HPDE6-E6E7 (cell line): Measurements from ENCODE around the gene SYTL1.

Source experiments
- DNase-seq: peaks from one replicate; pipeline ENCODE4 v3.0.0; 2011; ENCODE audit warnings: missing footprints; ENCODE audit errors: extremely low spot score

The SYTL1 gene

DNA sequence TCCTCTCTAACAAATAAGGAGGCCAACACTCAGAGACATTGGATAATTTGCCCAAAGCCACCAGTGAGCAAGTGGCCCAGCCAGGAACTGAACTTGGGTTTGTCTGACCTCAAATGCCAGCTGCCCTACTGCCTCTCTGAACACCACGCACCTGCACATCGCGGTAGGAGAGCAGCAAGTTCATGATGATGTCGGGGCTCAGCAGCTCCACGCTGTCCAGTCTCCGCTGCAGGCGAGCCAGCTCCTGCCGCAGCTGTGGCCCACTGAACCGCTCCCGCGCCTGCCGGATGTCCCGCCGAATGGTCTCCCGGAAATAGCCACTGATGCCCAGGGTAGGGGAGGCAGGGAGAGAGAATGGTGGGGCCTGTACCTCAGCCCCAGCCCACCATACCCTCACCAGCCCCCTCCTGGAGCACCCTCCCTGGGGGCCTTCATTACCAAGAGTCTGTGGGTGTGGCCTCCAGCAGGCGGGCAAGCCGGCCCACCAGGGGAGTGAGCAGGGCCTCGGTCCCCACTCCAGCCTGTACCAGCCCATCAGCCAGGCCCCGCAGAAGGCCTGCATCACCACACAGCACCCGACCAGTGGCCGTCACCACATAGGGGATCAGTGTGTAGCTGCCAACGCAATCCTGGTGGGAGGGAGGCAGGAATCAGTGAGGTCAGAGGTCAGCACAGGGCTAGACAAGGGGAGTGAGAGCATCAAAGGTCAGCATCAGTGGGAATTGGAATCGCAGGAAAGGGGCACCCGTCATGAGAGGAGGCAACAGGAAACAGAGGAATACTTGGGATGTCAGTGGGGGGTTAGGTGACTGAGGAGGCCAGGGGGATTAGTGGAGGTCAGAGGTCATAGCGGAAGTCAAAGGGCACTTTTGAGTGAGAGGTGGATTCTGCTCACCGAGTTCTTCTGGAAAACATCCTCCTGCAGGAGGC is 22.2 kb downstream of the SYTL1 start:
- DNase-seq, result no peak

DNA sequence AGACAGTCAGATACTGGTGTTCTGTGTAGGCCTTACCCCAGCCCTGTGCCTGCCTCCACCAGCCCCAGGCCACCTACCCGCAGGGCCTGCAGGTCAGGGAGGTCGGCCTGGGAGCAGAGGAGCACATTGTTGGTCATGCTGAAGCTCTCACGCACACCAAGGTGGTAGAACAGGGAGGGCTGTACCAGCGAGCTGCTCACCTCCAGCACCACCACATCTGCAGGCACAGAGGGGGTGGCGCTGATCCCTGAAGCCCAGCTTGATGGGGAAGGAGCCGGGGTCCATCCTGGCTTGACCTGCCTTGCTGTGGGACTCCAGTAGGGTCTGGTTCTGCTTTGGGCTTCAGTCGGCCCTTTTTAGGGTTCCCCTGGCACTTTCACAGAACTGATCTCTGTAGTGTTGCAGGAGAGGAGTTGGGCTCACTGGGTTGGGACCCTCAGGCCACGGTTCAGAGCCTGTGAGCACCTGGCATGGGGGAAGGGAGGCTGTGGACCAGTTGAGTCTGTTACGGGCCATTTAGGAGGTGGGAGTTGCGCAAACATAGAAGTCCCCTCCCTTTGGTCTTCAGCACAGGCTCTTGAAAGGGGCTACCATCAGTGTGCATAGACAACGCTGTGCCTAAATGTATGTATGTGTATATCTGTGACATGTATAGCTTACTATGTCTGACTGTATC is 23.0 kb downstream of the SYTL1 start:
- DNase-seq, result no peak

DNA sequence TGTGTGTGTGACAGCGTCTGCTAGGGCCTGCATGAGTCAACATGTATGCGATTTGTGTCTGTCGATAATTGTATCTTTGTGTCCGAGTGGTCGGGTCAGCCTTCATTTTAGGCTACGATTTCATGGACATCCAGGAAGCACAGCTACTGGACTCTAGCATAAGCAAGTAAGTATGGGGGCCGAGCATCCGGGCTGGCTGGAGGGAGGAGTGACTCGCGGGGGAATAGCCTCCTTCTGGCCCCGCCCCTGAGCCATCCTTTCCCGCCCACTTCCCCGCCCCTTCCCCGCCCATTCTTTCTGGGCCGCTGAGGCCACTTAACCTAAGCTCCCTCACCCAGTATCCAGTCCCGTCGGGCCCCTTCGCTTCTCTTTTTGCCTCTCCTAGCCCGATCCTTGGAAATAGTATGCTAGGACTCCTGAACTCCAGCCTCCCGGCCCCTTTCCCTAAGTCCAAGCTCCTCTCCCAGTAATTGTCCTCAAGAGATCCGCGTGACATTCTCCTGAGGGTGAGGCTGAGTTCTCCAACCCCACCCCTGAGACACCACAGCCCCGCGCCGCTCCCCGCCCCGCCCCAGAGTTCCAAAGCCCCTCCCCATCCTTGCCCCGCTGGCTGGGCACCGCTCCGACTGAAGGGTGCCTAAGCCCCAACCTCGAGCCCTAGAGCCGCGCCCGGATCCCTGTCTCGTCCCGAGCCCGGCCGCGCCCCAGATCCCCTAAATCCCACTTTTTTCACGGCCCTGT is 23.7 kb downstream of the SYTL1 start:
- DNase-seq, result peak; percentile 86

DNA sequence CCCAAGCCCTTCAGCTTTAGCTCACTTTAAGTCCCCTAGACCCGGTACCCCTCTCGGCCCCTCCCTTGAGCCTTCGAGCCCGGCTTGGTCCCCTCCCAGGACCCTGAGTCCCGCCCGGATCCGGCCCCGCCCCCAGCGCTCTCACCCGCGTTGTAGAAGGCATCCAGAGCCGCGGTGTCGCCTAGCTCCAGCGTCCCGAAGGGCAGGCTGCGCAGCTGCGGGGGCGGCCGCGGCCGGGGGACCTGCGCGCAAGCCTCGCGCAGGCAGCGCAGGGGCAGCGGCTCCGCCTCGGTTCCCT is 24.2 kb downstream of the SYTL1 start:
- no peak for DNase-seq

DNA sequence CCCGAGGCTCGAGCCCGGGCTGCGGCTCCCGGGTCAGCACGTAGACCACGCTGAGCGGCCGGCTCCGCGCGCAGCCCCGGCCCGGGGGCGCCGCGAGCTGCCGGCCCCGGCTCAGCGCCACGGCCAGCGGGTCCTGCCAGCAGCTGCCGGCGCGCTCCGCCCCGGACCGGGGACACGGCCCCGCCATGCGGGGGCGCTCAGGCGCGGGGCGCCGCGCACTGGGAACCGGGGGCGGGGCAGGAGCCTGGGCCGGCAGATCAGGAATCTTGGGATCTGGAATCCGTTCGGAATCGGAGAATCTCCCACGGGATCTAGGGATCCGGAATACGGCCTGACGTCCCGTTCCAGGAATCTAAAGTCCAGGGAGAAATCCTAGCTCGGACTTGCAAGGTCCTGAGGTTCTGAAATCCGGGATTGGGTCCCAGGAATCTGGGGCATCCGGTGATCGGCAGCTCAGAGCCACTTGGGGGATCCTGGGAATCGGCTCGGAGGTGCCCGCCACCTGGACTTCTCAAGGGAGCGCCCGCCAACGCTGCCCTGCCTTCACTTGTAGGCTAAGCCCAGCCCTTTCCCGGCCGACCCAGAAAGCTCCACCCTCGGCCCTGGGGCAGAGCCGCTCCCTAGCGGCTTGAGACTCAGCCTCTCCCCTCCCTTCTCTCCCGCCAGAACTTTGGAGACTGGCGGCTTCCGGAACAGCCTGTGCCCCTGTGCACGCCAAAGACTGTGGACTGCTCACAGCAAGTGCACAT is 24.8 kb downstream of the SYTL1 start, which contains the start of gene MAP3K6:
Gene MAP3K6, minus strand, starts transcription at position 551 of the 749 bp plus-strand sequence. Its CDS starts 364 bp downstream, at position 187.
- peak; percentile 88 for DNase-seq

DNA sequence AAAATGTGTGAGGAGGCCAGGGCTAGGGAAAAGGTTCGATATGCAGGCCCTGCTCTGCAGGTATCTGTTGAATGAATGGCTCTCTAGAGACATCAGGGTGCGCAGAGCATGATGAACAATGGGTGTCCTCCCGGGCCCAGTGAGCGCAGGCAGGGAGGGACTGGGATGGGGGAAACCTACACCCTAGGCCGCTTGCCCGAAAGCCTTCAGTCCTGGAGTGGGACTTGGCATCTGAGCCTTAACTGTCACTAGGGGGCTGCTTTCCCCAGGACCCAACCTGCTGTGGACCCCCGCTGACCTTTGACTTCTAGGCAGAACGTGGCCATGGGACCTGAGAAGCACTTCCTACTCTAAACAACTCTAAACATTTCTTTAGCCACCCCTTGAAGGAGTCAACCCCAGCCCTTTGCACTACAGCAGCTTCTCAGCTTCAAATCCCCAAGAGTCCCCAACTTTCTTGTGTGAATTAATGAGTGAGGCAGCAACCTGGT is 25.4 kb downstream of the SYTL1 start:
- no peak for DNase-seq

DNA sequence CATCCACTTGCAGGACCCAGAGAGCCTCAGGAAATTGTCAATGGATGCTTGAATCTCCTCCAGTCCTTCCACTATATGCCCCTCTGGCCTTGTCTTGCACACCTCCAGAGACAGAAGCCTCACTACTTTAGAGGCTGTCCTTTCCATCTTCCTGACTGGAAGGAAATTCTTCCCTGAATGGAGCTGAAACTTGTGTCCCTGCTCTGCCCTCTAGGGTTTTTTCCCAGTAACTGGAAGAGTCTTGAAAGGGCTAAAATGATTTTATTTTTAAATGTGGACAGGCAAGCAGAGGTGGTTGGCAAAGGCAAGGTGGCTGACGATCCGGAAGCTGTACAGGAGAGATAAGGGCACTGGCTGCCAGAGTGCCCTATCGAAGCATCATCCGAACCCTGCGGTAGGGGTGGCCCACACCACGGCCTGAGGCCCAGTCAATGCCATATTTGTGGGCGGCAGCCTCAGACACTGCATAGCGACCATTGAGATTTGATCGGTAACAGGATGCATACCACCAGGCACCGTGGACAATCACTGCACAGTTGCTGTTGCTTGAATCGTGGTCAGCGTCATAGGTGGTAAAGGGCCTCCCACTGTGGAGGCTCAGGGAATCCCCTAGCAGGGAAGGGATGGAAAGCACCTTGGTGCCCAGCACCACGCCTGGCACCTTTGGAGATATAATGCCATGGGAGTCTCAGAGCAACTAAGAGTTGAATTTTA is 27.2 kb downstream of the SYTL1 start:
- no peak for DNase-seq

DNA sequence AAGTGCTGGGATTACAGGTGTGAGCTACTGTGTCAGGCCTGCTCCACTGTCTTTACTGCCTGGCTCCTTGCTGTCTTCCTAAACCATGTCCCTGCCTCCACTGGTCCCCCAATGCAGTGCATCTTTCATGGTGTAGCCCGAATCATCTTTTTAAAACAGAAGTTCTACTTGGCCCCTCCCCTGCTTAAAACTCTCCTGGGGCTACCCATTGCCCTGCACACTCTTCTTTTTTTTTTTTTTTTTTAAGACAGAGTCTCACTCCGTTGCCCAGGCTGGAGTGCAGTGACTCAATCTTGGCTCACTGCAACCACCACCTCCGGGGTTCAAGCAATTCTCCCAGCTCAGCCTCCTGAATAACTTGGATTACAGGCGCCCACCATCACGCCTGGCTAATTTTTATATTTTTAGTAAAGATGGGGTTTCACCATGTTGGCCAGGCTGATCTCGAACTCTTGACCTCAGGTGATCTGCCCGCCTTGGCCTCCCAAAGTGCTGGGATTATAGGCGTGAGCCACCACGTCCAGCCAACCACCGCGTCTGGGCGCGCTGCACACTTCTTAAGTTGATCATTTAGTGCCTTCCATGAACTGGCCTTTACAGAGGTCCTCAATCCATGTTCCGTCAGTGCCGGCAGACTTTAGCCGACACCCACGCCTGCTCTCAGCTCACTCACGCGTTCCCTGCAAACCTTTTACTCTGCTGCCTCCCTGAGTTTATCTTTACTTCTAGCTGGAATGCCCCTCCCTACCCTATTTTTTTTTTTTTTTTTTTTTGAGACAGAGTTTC is 30.4 kb downstream of the SYTL1 start:
- DNase-seq, result no peak

DNA sequence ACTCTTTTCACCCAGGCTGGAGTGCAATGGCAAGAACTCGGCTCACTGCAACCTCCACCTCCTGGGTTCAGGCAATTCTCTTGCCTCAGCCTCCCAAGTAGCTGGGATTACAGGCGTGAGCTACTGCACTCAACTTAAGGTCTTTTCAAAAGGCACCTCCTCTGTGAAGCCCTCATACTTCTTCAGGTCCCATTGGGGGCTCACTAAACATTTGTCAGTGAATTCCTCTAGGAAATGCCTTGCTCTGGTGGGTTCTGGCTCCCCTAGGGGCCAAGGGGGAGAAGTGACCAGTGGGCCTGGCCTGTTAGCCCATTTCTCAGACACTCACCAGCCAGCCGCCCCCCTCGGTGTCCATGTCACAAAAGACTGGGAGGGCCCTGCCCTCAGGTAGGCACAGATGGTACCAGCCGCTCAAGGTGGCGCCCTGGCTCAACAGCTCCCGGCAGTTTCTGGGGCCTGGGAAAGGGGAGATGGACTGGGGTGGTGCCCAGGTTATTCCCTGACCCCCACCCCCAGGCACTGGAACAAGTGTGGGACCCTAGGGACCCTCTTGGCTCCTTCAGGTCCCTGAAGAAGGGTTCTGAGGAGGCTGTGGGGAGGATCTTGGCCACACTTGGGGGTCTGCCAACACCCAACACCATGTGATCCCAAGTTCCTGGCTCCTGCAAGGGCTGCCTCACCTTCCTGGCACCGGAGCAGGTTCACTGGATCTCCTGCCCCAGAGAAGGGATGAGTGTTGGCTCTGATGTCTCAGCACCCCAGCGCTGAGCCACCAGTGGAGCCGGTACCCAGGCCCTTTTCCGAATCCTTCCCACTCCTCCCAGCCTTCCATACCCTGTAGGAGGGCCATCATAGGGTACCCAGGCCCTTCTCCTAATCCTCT is 31.2 kb downstream of the SYTL1 start:
- DNase-seq, result no peak

DNA sequence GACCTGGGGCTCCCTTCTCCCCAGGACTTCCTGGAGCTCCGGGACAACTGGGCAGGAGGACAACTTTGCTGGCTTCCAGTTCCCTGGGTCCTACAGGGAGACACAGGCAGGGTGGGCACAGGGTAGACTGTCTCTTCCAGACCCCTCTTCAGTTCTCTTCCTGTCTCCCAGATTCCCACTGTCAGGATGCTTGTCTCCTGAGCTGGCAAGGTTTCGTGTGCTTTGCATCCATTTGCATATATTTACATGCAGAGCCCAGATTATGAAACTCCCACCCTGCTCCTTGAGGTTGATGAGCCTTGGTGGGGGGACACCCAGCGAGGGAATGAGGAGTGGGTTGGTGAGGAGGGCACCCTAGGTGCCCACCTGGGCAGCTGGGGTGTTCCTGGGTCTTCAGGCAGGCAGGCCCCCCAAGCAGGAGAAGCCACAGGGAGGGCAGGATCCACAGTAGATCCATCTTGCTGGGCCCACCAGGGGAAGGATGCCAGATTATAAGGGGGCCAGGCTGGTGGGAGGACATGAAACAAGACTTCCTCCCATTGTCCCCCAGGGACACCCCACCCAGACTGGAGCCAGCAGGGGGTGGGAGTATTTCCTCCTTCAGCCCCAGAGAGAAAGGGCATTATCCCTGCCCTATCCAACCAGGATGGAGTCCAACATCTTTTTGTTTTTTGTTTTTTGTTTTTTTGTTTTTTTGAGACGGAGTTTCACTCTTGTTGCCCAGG is 32.7 kb downstream of the SYTL1 start, which contains the start of gene FCN3:
Gene FCN3, minus strand, starts transcription at position 463 of the 725 bp plus-strand sequence. Its CDS starts 6 bp downstream, at position 457.
- no peak for DNase-seq

DNA sequence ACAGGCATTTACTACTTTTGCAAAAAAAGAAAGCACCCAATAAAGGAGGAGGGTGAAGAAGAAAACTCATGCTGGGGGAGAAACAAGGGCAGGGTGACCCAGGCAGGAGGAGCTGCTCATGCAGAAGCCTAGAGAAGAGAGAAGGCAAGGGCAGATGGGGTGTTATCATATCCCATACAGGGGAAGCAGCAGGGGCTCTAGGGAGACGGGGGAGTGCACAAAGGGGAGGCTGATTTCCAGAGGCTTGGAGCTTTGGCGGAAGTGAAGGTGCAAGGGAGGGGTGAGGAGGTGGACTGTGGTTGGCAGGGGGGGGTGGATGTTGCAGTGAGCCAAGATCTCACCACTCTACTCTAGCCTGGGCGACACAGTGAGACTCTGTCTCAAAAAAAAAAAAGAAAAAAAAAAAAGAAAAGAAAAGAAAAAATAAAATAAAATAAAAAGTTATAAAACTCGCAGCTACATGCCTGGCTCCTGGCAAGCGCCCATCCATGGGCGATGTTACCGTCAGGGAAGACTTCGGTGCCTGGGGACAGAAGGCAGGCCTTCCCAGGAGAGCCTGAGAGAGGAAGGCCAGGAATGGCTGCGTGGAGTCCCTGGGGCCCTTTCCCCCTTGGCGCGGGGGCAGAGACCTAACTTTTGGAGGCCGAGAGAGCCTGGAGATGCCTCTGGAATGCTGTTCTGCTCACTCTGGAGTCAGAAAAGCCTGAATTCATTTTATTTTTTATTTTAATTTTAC is 36.1 kb downstream of the SYTL1 start:
- DNase-seq, result no peak

DNA sequence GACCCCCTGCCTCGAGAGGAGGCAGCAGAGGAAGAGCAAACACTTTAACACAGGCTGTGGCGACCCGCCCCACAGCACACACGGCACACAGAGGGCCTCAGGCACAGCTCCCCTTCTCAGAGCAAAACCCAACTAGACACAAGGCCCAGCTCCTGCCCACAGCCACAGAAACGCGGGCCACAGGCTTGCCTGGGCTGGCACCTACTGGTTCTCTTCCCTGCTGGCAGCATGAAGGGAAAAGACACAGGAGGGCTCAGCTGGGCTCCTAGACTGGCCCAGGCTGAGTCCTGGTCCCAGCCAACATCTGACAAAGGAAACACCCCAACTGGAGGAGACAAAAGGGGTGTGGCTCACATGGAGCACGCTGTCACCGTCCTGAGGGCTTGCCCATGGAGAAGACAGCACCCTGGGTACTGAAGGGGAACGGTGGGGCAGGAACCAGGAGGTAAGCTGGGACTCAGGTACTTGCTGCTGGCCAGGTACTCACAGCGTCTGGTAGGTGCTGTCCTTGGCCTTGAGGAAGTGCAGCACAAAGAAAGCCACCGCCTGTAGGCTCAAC is 37.8 kb downstream of the SYTL1 start:
- DNase-seq, result no peak

DNA sequence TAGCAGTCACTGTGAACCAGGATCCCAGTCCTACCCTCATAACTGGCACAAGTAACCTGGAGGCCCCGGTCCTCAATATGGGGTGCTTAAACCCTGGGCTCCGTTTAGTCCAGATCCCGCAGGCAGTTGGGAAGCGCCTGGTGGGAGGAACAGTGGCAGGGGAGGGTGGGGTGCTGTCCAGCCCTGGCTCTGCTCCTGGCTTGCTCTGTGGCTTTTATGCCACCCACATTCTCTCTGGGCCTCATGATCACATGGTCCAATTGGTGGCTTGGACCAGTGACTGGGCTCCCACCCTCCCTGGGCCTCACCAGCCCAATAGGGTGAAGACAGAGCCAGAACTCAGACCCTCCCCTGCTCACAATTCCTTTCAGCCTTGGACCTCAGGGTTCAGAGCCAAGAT is 38.4 kb downstream of the SYTL1 start:
- no peak for DNase-seq

DNA sequence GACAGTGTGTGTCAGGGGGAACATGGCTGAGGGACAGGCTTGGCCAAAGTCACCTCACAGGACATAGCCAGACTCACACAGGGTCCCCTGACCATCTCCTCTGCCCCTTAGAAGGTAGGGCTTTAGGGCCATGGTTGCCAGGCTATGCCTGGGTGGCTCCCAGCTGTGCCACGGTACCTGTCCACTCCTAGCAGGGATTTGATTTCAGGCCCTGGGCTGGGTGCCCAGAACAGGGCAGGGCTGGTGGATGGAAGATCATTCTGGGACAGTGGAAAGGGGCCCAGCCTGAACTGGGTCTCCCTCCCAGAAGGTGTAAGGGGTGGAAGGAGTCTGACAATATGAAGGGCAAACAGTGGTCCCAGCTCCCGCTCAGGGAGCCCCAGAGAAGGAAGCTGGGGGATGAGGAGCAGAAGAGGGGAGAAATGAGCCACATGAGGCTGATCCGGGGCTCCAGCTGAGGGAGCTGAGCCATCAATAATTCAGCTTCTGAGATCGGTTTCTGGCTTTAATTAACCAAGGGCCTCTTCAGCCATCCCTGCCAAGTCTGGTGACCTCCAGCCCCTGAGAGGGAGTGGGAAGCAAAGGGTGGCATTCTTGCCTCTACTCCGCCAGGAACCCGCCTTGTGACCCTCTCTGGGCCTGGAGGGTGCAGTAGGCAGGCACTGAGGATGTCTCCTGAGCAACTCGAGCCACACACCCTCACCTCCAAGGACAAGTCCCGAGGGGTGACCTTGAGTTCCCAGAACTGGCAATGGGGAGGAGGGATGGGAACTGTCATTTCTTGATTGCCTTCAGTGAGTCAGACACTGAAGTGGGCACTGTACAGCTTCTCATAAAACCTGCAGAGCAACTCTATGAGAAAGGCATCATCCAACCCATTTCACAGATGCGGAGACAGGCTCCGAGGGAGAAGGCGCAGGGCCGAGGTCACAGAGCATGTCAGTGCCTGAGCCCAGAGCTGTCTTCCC is 39.2 kb downstream of the SYTL1 start:
- DNase-seq, result no peak

DNA sequence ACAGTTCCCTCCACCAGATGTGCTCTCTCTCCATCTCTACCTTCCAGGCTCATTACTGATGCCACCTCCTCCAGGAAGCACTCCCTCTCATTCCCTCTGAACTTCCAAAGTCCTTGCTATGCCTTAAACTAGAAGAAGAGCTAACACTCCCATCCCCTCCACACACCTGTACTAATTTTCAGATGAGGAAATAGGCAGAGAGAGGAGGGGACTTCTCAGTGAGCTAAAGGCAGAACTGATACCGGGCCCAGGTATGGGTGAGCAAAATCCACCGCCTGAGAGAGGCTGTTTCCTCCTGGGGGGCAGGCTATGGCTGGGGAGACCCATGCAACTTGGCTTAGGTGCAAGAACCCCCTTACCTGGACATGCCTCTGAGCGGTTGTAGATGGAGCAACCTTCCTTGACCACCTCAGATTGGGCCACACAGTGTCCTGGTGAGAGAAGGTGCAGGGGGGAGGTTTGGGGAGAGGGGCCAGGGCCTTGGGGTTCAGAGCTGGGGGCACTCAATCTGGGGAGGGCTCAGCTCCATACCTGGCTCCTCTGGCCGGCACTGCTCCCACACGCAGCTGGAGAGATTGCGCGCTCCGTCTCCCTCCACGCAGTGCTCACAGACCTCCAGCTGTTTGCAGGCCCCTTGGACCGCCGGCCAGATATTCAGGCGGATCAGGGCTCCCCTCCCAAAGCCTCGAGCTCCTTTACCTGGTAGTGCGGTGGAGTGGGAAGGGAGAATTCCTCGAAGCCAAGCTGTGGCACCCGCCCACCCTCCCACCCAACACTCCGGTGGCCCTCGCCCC is 40.3 kb downstream of the SYTL1 start:
- DNase-seq, result no peak
